NAMALWA (cell line): ENCODE data around the gene MYH14.
"Not testable (repeated sequence)": the region's sequence is repeated elsewhere in the genome, so short reads cannot be mapped to it uniquely, and the experiment has no call there.

ENCODE experiments used
- DNase-seq: peaks from one replicate; pipeline ENCODE4 v3.0.0-alpha.2; 2015; ENCODE audit warnings: low spot score

MYH14 gene

GRCh38 chr19:50332244-50333038, 129.0 kb downstream of the MYH14 start:
- no peak for DNase-seq

DNA sequence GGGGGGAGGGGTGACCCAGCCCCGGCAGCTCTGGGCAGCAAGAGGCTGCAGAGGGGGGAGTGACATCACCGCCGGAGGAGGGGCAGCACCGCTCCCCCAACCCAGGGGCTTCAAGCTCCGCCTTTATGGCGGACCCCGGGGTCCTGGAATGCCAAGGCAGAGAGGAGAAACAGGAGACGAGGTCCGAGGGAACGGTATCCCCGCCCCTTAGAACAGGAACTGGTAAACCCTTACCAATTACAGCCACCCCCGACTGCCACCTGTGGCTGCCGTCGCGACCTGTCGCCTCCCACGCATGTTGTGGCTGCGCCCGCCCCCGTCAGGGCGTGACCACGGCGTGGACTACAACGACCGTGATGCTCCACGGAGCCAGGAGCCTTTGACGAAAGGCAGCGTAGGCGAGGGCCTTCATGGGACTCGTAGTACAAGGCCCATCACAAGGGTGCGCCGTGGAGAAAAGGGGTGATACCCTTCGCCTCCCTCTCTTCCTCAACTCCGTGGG, 129.9 kb downstream of the MYH14 start:
- peak; percentile 76 for DNase-seq

GRCh38 chr19:50333737-50334617, 130.6 kb downstream of the MYH14 start:
- no peak for DNase-seq

- no peak for DNase-seq
These were observed 131.5 kb downstream of the MYH14 start for GRCh38 chr19:50334741-50335421.

GRCh38 chr19:50337031-50337430, 133.6 kb downstream of the MYH14 start:
- not testable (repeated sequence) for DNase-seq

- DNase-seq: no peak
These were observed 136.9 kb downstream of the MYH14 start for GRCh38 chr19:50340331-50340730.

GRCh38 chr19:50341091-50341564, 137.7 kb downstream of the MYH14 start:
- DNase-seq: peak; percentile 89

DNA sequence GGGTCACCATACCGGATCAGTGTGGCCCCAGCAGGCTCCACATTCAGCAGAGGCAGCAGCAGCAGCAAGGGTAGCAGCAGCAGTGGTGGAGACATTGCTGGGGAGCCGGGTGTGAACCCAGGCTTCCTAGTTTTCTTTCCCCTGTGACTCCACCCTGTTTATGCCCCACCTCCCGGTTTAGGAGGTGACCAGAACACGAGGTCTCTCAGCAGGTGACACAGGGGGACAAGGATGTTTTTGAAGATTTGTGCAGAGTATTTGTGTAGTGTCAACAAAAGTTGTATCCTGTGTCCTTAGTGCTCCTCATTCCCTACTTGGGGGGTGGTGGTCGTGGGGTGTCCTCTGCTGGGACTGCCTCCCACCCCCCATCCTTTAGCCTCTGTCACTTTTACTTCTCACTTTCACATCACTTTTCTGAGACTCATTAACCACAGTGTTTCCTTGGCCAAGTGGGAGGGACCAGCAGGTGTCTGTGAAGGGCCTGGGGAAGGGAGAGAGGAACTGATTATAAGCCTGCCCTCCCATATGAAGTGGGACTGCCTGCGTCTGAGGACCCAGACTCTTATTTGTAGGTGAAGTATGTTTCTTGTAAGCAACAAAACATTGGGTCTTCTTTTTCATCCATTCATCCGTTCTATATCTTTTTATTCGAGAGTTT, 141.4 kb downstream of the MYH14 start:
- DNase-seq: peak; percentile 96

DNA sequence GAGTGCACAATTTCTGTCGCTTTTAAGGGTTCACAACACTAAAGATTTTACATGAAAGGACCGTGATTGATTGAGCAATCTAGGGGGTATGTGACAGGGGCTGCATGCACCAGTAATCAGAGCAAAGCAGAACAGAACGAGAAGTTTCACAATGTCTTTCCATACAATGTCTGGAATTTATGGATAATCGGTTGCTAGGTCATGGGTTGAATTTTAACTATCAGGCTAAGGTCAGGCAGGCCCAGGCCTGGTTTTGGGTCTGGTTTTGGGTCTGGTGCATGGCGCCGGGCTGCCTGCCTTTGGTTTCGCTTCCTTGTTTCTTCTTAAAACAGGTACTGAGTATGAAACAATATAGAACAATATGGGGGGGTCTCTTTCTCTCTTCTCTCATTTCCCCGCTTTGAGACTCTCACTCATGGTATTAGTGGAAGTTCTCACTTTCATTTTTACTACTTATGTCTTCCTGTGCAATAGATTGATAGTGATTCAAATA, 143.7 kb downstream of the MYH14 start:
- DNase-seq: peak; percentile 68

- no peak for DNase-seq
These were observed 146.0 kb downstream of the MYH14 start for GRCh38 chr19:50349277-50350057.

GRCh38 chr19:50352242-50352641, 148.8 kb downstream of the MYH14 start:
- no peak for DNase-seq

DNA sequence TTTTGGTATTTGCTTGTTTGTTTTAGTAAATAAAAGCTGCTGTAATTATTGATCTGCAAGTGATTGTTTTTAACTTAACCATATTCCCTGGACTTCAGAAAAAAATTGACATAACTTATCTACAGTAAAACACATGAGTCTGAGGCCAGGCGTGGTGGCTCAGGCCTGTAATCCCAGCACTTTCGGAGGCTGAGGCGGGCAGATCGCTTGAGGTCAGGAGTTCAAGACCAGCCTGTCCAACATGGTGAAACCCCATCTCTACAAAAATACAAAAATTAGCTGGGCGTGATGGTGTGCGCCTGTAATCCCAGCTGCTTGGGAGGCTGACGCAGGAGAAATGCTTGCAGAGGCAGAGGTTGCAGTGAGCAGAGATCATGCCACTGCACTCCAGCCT, 150.1 kb downstream of the MYH14 start:
- DNase-seq: not testable (repeated sequence)

DNA sequence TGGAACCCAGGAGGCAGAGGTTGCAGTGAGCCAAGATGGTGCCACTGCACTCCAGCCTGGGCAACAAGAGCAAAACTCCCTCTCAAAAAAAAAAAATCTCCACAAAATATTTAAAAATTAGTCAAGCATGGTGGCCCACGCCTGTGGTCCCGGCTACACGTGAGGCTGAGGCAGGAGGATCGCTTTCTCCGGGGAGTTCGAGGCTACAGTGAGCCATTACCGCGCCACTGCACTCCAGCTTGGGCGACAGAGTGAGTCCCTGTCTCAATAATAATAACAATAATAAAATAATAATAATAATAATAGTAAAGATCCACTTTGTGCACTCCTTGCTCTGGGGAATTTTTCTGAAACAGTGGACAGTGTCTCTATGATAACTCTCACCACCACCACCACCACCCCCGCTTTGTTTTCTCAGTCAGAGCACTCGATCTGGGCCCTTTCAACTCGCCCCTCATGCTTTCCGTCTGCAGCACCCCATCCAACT, 153.3 kb downstream of the MYH14 start:
- no peak for DNase-seq

DNA sequence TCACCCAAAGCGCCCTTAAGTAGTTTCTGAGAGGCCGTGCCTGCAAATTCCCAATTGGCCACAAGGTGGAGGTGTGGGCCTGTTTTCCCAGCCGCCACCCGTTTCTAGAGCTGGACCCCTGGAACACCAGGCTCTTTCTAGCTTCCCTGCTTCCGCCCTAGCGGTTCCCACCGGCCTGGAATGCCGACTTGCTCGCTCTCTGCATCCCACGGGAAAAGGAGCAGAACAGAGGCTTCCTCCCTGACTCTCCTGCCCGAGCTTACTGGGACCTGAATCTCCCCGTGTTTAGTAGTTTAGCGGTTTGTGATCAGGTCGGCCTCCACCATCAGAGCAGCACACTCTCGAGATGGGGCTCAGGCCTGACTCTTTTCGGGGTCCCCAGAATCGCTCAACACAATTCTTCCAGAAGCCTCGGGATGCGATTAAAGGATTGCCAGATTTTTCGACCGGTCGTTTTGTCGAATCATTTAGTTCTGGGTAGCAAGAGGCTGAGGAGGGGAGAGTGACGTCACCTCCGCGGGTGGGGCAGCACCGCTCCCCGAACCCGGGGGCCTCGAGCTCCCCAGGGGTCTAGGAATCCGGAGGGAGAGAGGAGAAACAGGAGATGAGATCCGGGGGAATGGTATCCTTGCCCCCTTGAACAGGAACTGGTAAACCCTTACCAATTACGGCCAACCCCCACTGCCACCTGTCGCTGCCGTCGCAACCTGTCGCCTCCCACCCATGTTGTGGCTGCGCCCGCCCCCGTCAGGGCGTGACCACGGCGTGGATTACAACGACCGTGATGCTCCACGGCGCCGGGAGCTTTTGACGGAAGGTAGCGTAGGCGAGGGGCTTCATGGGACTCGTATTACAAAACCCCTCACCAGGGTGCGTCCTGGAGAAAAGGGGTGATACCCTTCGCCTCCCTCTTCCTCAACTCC, 154.0 kb downstream of the MYH14 start:
- DNase-seq: peak; percentile 93

GRCh38 chr19:50358483-50359327, 155.3 kb downstream of the MYH14 start:
- DNase-seq: peak; percentile 92

DNA sequence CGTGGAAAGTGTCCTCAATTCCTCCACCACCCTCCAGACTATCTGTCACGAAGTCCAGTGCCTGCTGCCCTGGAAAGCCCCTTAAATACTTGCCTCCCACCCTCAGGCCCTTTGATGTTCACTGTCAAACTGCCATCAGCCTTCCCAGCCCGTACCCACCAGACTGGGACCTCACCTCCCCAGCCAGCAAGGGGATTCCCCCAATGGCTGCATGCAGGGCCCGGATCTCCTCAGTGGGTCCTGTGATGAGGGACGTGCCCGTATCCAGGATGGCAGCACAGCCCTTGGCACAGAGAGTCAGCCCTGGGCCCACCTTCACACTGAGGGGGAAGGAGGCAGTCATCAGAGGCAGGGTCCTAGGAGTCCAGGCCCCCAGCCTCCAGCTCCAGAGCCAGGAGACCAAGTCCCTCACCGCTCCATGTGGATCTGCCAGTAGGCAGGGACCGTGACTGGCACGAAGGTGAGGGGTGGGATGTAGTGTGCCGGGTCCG, 156.0 kb downstream of the MYH14 start:
- no peak for DNase-seq
